ENCODE measurements around the gene BLOC1S3.

DNA sequence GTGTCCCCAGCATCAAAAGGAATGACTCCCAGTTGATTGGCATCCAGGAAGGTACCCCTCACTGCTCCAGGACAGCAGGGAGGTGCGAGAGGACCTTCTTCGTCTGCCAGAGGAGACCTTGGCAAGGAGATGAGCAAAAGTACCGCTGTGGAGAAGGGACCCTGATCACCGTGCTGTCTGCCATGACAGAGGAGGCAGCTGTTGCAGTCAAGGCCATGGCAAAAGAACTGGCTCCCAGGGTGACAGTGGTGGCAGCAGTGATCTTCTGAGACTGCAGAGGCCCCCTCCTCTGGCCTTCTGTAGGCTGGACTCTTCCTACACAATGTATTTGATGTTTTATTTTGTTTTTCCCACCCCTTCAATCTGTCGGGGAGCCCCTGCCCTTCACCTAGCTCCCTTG, 49.8 kb upstream of the BLOC1S3 start:
- TF ChIP-seq, protein P1, sequence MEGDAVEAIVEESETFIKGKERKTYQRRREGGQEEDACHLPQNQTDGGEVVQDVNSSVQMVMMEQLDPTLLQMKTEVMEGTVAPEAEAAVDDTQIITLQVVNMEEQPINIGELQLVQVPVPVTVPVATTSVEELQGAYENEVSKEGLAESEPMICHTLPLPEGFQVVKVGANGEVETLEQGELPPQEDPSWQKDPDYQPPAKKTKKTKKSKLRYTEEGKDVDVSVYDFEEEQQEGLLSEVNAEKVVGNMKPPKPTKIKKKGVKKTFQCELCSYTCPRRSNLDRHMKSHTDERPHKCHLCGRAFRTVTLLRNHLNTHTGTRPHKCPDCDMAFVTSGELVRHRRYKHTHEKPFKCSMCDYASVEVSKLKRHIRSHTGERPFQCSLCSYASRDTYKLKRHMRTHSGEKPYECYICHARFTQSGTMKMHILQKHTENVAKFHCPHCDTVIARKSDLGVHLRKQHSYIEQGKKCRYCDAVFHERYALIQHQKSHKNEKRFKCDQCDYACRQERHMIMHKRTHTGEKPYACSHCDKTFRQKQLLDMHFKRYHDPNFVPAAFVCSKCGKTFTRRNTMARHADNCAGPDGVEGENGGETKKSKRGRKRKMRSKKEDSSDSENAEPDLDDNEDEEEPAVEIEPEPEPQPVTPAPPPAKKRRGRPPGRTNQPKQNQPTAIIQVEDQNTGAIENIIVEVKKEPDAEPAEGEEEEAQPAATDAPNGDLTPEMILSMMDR (IDR thresholded peaks at IDR 0.05), result no peak
- no peak for TF ChIP-seq POLR2AphosphoS5 (IDR thresholded peaks at IDR 0.05; ENCODE audit: insufficient read depth in 1 of 2, low read depth in 1 of 2)
